Memory B cell (primary cell): ENCODE results near the gene CDCP1.
"Not testable (repeated sequence)": the region's sequence is repeated elsewhere in the genome, so short reads cannot be mapped to it uniquely, and the experiment has no call there.

Source experiments
- ATAC-seq: fragments of 150-1000 bp; cut with Tn5 transposase; 2 replicates; pipeline ENCODE4 v1.10.0; 2021; ENCODE audit warnings: low read depth, mild to moderate bottlenecking, moderate library complexity
- DNase-seq, 2 donors: peaks; one replicate each; pipeline ENCODE4 v3.0.0; 2022; ENCODE audit warnings: low spot score in 2 of 2
- H3K27ac Mint-ChIP-seq: one replicate; pipeline ENCODE4 v1.8.0; 2022; ENCODE audit warnings: mild to moderate bottlenecking, moderate library complexity, mixed read lengths
- H3K27me3 Mint-ChIP-seq: one replicate; pipeline ENCODE4 v1.8.0; 2022; ENCODE audit warnings: mixed read lengths
- H3K36me3 Mint-ChIP-seq: one replicate; pipeline ENCODE4 v1.8.0; 2022; ENCODE audit warnings: mild to moderate bottlenecking, mixed read lengths
- H3K4me1 Mint-ChIP-seq: one replicate; pipeline ENCODE4 v1.8.0; 2022; ENCODE audit warnings: mixed read lengths
- H3K4me3 Mint-ChIP-seq: one replicate; pipeline ENCODE4 v1.8.0; 2022; ENCODE audit warnings: mild to moderate bottlenecking, moderate library complexity, mixed read lengths
- H3K9me3 Mint-ChIP-seq: one replicate; pipeline ENCODE4 v1.8.0; 2022; ENCODE audit warnings: mixed read lengths

CDCP1 gene

DNA sequence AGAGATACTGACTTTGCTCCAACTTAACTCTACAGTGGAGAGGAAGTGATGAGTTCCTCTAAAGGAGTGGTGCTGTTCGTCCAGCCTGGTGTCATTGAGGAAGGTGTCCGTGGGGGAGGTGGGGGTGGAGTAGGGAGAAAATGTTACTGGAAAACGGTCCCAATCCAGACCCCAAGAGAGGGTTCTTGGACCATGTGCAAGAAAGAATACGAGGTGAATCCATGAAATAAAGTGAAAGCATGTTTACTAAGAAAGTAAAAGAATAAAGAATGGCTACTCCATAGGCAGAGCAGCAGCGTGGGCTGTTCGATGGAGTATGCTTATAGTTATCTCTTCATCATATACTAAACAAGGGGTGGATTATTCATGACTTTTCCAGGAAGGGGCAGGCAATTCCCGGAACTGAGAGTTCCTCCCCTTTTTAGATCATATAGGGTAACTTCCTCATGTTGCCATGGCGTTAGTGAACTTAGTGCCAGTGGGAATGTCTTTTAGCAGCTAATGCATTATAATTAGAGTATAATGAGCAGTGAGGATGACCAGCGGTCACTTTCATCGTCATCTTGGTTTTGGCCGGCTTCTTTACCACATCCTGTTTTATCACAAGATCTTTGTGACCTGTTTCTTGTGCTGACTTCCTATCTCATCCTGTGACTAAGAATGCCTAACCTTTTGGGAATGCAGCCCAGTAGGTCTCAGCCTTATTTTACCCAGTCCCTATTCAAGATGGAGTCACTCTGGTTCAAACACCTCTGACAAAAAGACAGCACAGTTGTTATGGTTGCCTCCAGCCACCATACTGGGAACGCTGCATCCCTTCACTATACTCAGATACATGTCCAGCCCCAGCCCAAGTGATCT is 81.4 kb downstream of the CDCP1 start:
- no peak for DNase-seq
- no peak overlapping the region for H3K4me3 Mint-ChIP-seq
- no peak for ATAC-seq
- no peaks in the 10 kb centered on the region for H3K36me3 Mint-ChIP-seq
- H3K27me3 Mint-ChIP-seq = peaks cover 8% of the 10 kb centered on the region
- no peak overlapping the region for H3K27ac Mint-ChIP-seq
- H3K4me1 Mint-ChIP-seq = peaks cover 2% of the 10 kb centered on the region
- no peaks in the 10 kb centered on the region for H3K9me3 Mint-ChIP-seq

GRCh38 chr3:45062697-45063070 is 83.5 kb downstream of the CDCP1 start:
- no peak for ATAC-seq
- H3K27ac Mint-ChIP-seq = no peak overlapping the region
- peaks cover 2% of the 10 kb centered on the region for H3K4me1 Mint-ChIP-seq

DNA sequence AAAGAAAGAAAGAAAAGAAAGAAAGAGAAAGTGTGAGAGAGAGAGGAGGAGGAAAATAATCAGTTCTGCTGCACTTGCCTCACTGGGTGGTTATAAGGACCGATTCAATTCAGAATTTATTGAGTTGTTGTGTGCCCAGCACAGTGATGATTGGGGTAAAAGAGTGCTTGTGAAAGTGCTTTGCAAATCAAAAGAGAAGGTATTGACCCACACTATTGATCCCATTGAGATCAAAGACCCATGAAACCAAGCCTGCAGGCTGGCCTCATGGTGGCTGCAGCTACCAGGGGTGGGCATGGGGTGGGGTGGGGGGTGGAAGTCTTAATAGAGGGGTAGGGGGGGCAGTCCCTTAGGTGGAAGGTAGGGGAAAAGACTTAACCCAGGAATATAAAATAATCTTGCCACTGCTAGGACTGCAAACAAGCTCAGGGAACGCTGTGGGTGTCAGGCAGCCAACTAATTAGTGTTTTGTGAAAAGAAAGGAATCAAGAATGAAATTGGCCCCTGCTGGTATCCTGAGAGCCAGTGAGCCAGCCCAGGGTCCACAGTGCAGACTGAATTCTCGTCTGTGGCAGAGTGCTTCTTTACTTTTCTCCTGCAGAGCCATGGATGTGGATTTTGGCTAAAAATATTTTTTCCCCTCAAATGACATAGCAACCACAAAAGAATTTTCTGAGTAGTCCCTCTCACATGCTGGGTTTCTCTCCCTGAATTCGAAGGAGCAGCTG is 85.8 kb downstream of the CDCP1 start:
- ATAC-seq (no peak), DNase-seq (no peak)
- no peak overlapping the region for H3K4me3 Mint-ChIP-seq
- H3K27me3 Mint-ChIP-seq = peaks cover 11% of the 10 kb centered on the region
- H3K9me3 Mint-ChIP-seq = no peaks in the 10 kb centered on the region
- peaks cover 2% of the 10 kb centered on the region for H3K4me1 Mint-ChIP-seq
- H3K27ac Mint-ChIP-seq = no peak overlapping the region
- no peaks in the 10 kb centered on the region for H3K36me3 Mint-ChIP-seq

More at GRCh38 chr3:45062697-45063070, 83.5 kb downstream of the CDCP1 start:
- H3K9me3 Mint-ChIP-seq = no peaks in the 10 kb centered on the region
- H3K27me3 Mint-ChIP-seq = peaks cover 6% of the 10 kb centered on the region
- H3K4me3 Mint-ChIP-seq = no peak overlapping the region
- H3K36me3 Mint-ChIP-seq = no peaks in the 10 kb centered on the region
- DNase-seq = no peak

- peaks cover 9% of the 10 kb centered on the region for H3K27me3 Mint-ChIP-seq
- no peak overlapping the region for H3K4me3 Mint-ChIP-seq
- ATAC-seq (no peak), DNase-seq (no peak)
- H3K36me3 Mint-ChIP-seq = no peaks in the 10 kb centered on the region
- no peaks in the 10 kb centered on the region for H3K9me3 Mint-ChIP-seq
- no peak overlapping the region for H3K27ac Mint-ChIP-seq
- no peaks in the 10 kb centered on the region for H3K4me1 Mint-ChIP-seq
These were observed 87.0 kb downstream of the CDCP1 start for GRCh38 chr3:45059132-45059531.

DNA sequence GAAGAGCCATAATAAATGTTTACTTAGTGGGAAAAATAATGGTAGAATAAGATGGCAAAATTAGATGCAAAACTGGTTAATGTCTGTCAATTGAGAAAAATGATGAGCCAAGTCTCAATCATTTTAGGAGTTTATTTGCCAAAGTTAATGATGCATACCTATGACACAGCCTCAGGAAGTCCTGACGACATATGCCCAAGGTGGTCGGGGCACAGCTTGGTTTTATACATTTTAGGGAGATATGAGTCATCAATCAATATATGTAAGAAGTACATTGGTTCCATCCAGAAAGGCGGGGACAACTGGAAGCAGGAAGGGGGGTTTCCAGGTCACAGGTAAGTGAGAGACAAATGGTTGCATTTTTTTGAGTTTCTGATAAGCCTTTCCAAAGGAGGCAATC is 88.6 kb downstream of the CDCP1 start:
- Mint-ChIP-seq H3K27me3 (peaks cover 9% of the 10 kb centered on the region), H3K4me1 (no peaks in the 10 kb centered on the region), H3K36me3 (no peaks in the 10 kb centered on the region), H3K27ac (no peak overlapping the region), H3K9me3 (no peaks in the 10 kb centered on the region), H3K4me3 (no peak overlapping the region)
- DNase-seq (no peak), ATAC-seq (no peak)

DNA sequence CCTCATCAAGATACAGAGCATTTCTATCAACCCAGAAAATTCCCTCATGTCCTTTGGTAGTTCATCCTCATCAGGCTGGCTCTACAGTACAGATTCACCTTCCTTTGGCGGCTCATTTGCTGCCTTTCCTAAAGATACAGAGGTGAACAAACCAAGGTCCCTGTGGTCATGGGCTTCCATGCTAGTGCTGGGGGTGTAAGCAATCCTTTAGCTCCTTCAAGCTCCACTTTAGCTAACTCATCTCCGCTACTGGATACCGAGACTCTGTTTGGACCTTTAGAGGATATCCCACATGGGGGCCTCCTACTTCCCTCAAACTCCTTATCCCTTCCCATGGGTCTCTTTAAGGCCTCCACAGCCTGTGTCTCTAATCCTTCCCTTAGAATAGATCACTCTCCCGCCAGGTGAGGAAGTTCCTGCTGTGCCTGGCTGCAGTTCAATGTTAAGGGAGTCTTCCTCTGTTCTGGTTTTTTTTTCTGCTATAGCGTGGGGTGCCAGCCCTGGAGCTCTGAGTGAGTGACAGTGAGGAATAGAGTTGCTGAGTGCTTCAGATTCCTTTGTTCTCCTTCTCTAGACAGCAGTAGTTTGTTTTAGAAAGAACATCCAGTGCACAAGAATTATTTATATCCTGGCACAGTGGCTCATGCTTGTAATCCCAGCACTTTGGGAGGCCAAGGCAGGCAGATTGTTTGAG is 89.4 kb downstream of the CDCP1 start:
- peaks cover 11% of the 10 kb centered on the region for H3K27me3 Mint-ChIP-seq
- no peaks in the 10 kb centered on the region for H3K9me3 Mint-ChIP-seq
- H3K4me1 Mint-ChIP-seq = no peaks in the 10 kb centered on the region
- no peak for ATAC-seq
- no peaks in the 10 kb centered on the region for H3K36me3 Mint-ChIP-seq
- no peak overlapping the region for H3K4me3 Mint-ChIP-seq
- H3K27ac Mint-ChIP-seq = no peak overlapping the region
- no peak for DNase-seq

DNA sequence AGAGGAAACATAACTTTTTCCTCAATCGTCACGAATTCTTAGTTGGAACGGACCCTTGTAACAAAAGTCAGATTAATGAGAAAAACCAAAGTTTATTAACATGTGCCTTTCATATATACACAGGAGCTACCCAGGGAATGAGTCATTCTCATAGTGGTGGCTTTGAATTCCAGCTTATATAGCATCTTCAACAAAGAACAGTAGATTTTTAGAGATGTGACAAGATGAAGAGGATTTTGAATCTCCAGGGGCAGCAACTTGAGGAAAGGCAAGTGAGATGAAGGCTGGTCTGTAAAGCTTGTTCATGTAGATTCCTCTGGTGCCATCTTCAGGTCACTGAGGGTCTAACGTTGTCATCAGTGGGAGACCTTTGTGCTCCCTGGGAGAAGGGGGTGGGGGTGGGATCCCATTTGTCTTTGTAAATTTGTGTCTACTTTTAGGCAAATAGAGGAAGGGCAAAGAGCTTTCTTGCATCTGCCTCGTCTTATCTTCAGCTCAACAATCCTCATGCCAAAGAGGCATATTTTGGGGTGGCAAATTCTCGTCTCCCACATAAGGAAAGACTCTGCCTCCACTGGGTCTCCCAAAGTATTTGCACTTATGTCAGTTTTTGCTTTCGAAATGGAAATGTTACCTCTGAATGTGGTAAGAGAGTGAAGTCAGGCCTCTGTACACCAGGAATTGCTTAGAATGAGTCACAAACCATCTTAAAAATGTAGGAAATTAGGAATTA is 90.6 kb downstream of the CDCP1 start:
- Mint-ChIP-seq H3K4me3 (no peak overlapping the region), H3K4me1 (no peaks in the 10 kb centered on the region)

GRCh38 chr3:45055032-45055410 is 91.2 kb downstream of the CDCP1 start:
- no peak overlapping the region for H3K4me3 Mint-ChIP-seq
- ATAC-seq = no peak
- H3K36me3 Mint-ChIP-seq = no peaks in the 10 kb centered on the region

More for the DNA sequence above, 90.6 kb downstream of the CDCP1 start:
- Mint-ChIP-seq H3K27me3 (peaks cover 13% of the 10 kb centered on the region), H3K9me3 (no peaks in the 10 kb centered on the region), H3K27ac (no peak overlapping the region), H3K36me3 (no peaks in the 10 kb centered on the region)
- DNase-seq (no peak), ATAC-seq (no peak)

GRCh38 chr3:45054196-45054857 is 91.9 kb downstream of the CDCP1 start:
- Mint-ChIP-seq H3K4me1 (no peaks in the 10 kb centered on the region), H3K27me3 (peaks cover 16% of the 10 kb centered on the region), H3K4me3 (no peak overlapping the region), H3K27ac (no peak overlapping the region), H3K36me3 (no peaks in the 10 kb centered on the region), H3K9me3 (no peaks in the 10 kb centered on the region)
- ATAC-seq = no peak
- no peak for DNase-seq

More at GRCh38 chr3:45055032-45055410, 91.2 kb downstream of the CDCP1 start:
- no peaks in the 10 kb centered on the region for H3K4me1 Mint-ChIP-seq
- peaks cover 14% of the 10 kb centered on the region for H3K27me3 Mint-ChIP-seq
- no peak overlapping the region for H3K27ac Mint-ChIP-seq
- DNase-seq = no peak
- no peaks in the 10 kb centered on the region for H3K9me3 Mint-ChIP-seq

DNA sequence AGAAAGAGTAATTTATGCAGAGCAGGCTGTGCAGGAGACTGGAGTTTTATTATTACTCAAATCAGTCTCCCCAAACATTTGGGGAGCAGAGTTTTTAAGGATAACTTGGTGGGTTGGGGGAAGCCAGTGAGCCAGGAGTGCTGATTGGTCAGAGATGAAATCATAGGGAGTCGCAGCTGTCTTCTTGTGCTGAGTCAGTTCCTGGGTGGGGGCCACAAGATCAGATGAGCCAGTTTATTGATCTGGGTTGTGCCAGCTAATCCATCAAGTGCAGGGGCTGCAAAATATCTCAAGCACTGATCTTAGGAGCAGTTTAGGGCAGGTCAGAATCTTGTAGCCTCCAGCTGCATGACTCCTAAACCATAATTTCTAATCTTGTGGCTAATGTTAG is 92.4 kb downstream of the CDCP1 start:
- ATAC-seq, H3K36me3 Mint-ChIP-seq, H3K27ac Mint-ChIP-seq, H3K9me3 Mint-ChIP-seq, H3K4me3 Mint-ChIP-seq, H3K4me1 Mint-ChIP-seq, DNase-seq: not testable (repeated sequence)
- peaks cover 19% of the 10 kb centered on the region for H3K27me3 Mint-ChIP-seq

- Mint-ChIP-seq H3K4me3 (no peak overlapping the region), H3K27me3 (peaks cover 17% of the 10 kb centered on the region), H3K9me3 (no peaks in the 10 kb centered on the region), H3K4me1 (no peaks in the 10 kb centered on the region), H3K27ac (no peak overlapping the region), H3K36me3 (no peaks in the 10 kb centered on the region)
- DNase-seq (no peak), ATAC-seq (no peak)
These were observed 94.5 kb downstream of the CDCP1 start for GRCh38 chr3:45051685-45052084.

- no peaks in the 10 kb centered on the region for H3K36me3 Mint-ChIP-seq
- no peak overlapping the region for H3K27ac Mint-ChIP-seq
- no peaks in the 10 kb centered on the region for H3K9me3 Mint-ChIP-seq
- ATAC-seq (no peak), DNase-seq (no peak)
- no peaks in the 10 kb centered on the region for H3K4me1 Mint-ChIP-seq
- H3K4me3 Mint-ChIP-seq = no peak overlapping the region
- H3K27me3 Mint-ChIP-seq = peaks cover 19% of the 10 kb centered on the region
These were observed 96.4 kb downstream of the CDCP1 start for GRCh38 chr3:45049807-45050206.

GRCh38 chr3:45048244-45048643 is 97.9 kb downstream of the CDCP1 start:
- no peak for ATAC-seq
- Mint-ChIP-seq H3K36me3 (no peaks in the 10 kb centered on the region), H3K4me1 (no peaks in the 10 kb centered on the region), H3K27ac (no peak overlapping the region), H3K9me3 (no peaks in the 10 kb centered on the region), H3K27me3 (peaks cover 19% of the 10 kb centered on the region), H3K4me3 (no peak overlapping the region)
- DNase-seq = no peak
